ENCODE data around the gene HRAS. TPM values are rescaled to one million over a fixed set of nuclear protein-coding genes. Genes with fewer than 3 reads are reported as not detected.

Gene HRAS
- polyA plus RNA-seq, 1 of the 3 experiments (the other 2 are of a cell fraction): 217 TPM

GRCh38 chr11:544817-545166 is 9.4 kb upstream of the HRAS start (continued):
- TF ChIP-seq GATA2 (CRISPR knock-in tag; IDR thresholded peaks at IDR 0.05) (no peak), REST (IDR thresholded peaks at IDR 0.05; ENCODE audit: low read depth, low read length) (no peak), ELF1 (IDR thresholded peaks at IDR 0.05) (no peak)
- TF ChIP-seq, protein P1, sequence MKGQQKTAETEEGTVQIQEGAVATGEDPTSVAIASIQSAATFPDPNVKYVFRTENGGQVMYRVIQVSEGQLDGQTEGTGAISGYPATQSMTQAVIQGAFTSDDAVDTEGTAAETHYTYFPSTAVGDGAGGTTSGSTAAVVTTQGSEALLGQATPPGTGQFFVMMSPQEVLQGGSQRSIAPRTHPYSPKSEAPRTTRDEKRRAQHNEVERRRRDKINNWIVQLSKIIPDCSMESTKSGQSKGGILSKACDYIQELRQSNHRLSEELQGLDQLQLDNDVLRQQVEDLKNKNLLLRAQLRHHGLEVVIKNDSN (IDR thresholded peaks at IDR 0.05; ENCODE audit: borderline replicate concordance, low read depth): no peak

GRCh38 chr11:541433-541885 is 6.1 kb upstream of the HRAS start:
- H3K36me3 ChIP-seq (replicated peaks in 1 of 2; ENCODE audit: control insufficient read depth in 1 of 2, insufficient read depth in 2 of 2, low read length in 1 of 2): no peaks in the 10 kb centered on the region
- ChIA-PET CTCF (interaction anchor here (2.0 kb wide), 1 partner anchor 22 kb away, joined by 7 read pairs; no protein-coding TSS in a partner anchor), POLR2A (no interaction called here)
- DNase-seq: no peak
- no peaks in the 10 kb centered on the region for H3F3A ChIP-seq (replicated peaks; ENCODE audit: insufficient read depth)
- no peaks in the 10 kb centered on the region for H3K9me2 ChIP-seq
- H3K27ac ChIP-seq (ENCODE audit: low read depth in 2 of 2, low read length in 1 of 2): no peak overlapping the region
- no peaks in the 10 kb centered on the region for H3K79me2 ChIP-seq (ENCODE audit: insufficient read depth)
- TF ChIP-seq, protein P2, sequence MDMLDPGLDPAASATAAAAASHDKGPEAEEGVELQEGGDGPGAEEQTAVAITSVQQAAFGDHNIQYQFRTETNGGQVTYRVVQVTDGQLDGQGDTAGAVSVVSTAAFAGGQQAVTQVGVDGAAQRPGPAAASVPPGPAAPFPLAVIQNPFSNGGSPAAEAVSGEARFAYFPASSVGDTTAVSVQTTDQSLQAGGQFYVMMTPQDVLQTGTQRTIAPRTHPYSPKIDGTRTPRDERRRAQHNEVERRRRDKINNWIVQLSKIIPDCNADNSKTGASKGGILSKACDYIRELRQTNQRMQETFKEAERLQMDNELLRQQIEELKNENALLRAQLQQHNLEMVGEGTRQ (IDR thresholded peaks at IDR 0.05; ENCODE audit: borderline replicate concordance, low read depth, low read length): no peak
- TF ChIP-seq YY1 (IDR thresholded peaks at IDR 0.05; ENCODE audit: low read depth): no peak
- no peak for TF ChIP-seq MXI1 (IDR thresholded peaks at IDR 0.05; ENCODE audit: low read depth, low read length)
- TF ChIP-seq RFX5 (IDR thresholded peaks at IDR 0.05; ENCODE audit: low read length): no peak
- no peak for TF ChIP-seq RAD21 (IDR thresholded peaks at IDR 0.05; ENCODE audit: low read length)
- no peak for TF ChIP-seq REST (IDR thresholded peaks at IDR 0.05; ENCODE audit: low read depth, low read length)
- no peak for TF ChIP-seq GATA2 (CRISPR knock-in tag; IDR thresholded peaks at IDR 0.05)
- no peak for TF ChIP-seq POLR2AphosphoS5 (IDR thresholded peaks at IDR 0.05; ENCODE audit: low read depth, low read length)
- TF ChIP-seq, protein P3, sequence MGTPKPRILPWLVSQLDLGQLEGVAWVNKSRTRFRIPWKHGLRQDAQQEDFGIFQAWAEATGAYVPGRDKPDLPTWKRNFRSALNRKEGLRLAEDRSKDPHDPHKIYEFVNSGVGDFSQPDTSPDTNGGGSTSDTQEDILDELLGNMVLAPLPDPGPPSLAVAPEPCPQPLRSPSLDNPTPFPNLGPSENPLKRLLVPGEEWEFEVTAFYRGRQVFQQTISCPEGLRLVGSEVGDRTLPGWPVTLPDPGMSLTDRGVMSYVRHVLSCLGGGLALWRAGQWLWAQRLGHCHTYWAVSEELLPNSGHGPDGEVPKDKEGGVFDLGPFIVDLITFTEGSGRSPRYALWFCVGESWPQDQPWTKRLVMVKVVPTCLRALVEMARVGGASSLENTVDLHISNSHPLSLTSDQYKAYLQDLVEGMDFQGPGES (IDR thresholded peaks at IDR 0.05; ENCODE audit: low read depth, low read length): no peak
- TF ChIP-seq NFIC (IDR thresholded peaks at IDR 0.05; ENCODE audit: borderline replicate concordance): no peak
- no peak for TF ChIP-seq JUND (IDR thresholded peaks at IDR 0.05)
- TF ChIP-seq, protein P1 (IDR thresholded peaks at IDR 0.05; ENCODE audit: borderline replicate concordance, low read depth): no peak
- TF ChIP-seq RXRA (IDR thresholded peaks at IDR 0.05; ENCODE audit: borderline replicate concordance, low read depth): no peak
- no peak for TF ChIP-seq TEAD4 (IDR thresholded peaks at IDR 0.05; ENCODE audit: borderline replicate concordance, insufficient read depth)
- TF ChIP-seq ELF1 (IDR thresholded peaks at IDR 0.05): no peak
- no peak for TF ChIP-seq RCOR1 (IDR thresholded peaks at IDR 0.05; ENCODE audit: low read length)
- WGBS (ENCODE audit: low lambda C conversion rate): 88% methylated on average over 14 of the region's 20 CpGs
- no peaks in the 10 kb centered on the region for H3K9me3 ChIP-seq
- H4K20me1 ChIP-seq (ENCODE audit: insufficient read depth): no peaks in the 10 kb centered on the region
- no peak overlapping the region for H3K4me2 ChIP-seq
- no peaks in the 10 kb centered on the region for H3K27me3 ChIP-seq (ENCODE audit: insufficient read depth)
- no peaks in the 10 kb centered on the region for H3K4me1 ChIP-seq (ENCODE audit: control insufficient read depth in 1 of 2, insufficient read depth in 2 of 2, low read depth in 1 of 2, low read length in 1 of 2)
- H2AFZ ChIP-seq (ENCODE audit: low read depth): no peak overlapping the region
- H3K4me3 ChIP-seq (ENCODE audit: low read depth in 2 of 2, low read length in 1 of 2): no peak overlapping the region
- H3K9ac ChIP-seq: no peak overlapping the region
